Stimulated activated CD4-positive, alpha-beta T cell treated with anti-CD3 and anti-CD28 coated beads, TNF-alpha, amount 100 ng/mL, for 4 hours (primary cell): ENCODE data around the gene SGSH.
"Not testable (repeated sequence)": the region's sequence is repeated elsewhere in the genome, so short reads cannot be mapped to it uniquely, and the experiment has no call there.

ENCODE experiments used
- DNase-seq, 3 experiments: peaks; one replicate each; pipeline ENCODE4 v3.0.0-alpha.2; 2020; ENCODE audit warnings: low read depth in 3 of 3

SGSH gene

DNA sequence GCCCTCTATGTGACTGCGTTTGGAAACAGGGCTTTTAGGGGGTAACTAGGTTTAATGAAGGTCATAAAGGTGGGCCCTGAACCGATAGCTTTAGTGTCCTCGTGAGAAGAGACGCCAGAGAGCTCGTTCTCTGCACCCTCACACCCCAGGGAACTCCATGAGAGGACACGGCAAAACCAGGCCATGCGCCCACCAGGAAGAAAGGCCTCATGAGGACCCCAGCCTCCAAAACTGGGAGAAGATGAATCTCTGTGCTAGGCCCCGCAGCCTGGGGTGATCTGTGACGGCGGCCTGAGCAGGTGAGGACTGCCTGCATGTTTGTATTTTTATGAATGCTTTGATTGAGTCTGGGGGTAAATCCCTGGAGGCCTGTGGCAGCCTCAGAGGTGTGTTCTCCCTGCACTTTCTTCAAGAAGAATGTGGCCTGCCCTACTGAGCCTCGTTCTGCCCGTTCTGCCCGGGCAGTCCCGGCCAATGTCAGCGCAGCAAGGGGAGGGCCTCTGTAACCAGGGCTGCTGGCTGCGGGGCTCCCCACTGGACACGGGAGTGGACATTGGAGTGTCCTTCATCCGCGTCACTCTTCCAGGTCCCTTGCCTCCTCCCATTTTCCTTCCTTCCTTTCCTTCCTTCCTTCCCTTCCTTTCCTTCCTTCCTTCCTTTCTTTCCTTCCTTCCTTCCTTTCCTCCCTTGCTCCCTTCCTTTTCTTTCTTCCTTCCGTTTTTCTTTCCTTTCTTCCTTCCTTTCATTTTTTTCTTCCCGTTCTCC lies 33.7 kb upstream of the SGSH start:
- DNase-seq, result no peak

DNA sequence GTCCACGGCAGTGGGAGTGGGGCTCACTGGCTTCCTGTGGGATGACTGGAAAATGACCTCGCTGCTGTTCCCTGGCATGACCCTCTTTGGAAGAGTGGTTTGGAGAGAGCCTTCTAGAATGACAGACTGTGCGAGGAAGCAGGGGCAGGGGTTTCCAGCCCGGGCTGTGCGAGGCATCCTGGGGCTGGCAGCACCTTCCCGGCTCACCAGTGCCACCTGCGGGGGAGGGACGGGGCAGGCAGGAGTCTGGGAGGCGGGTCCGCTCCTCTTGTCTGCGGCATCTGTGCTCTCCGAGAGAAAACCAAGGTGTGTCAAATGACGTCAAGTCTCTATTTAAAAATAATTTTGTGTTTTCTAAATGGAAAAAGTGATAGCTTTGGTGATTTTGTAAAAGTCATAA lies 32.7 kb upstream of the SGSH start:
- DNase-seq, result peak; percentile 69 to 84 (median 82)

DNA sequence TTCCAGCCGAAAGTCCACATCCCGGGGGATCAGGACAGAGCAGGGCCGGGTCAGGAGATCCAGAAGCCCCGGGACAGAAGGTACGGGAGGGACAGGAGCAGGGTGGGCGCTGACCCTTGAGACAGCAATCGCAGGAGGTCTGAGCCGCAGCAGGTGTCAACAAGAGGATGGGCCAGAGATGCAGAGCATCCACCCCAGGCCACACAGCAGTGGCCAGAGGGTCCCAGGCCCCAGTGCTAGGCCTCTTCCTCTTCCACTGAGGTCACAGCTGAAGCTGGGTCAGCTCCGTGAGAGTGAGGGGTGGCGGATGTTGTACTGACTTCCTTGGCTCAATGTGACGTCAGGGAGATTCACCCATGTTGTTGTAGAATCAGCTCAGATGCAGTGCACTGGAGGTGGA lies 31.8 kb upstream of the SGSH start:
- DNase-seq, result no peak

DNA sequence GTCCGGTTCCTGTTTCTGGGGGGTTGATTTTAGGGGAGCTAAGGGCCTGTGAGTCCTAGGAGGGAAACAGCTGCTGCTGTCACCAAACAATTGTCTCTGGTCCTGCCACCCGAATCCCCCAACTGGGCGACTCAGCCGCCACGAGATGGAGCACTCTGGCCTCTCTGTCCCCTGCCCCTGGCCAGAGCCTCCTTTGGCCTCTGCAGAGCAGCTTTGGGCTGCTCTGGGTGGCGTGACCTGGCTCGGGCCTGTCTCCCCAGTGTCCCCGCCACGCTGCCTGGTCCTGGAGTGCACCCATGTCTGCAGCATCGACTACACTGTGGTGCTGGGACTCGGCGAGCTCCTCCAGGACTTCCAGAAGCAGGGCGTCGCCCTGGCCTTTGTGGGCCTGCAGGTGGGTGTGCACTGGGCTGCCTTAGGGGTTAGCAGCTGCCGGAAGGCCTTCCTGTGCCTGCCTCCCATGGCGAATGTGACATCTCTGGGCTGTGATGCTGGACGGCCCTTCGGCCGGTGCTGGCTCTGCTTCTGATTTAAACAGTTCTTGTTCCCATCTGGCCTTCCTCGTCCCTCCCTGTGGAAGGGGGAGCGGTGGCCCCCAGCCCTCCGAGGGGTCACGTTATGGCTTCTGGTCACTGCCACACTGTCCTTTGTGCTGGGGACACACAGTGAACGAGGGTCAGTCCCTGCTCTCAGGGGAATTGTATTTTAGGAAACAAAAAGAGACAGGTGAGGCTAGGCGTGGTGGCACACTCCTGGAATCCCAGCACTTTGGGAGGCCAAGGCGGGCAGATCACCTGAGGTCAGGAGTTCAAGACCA lies 29.0 kb upstream of the SGSH start:
- DNase-seq, result no peak

DNA sequence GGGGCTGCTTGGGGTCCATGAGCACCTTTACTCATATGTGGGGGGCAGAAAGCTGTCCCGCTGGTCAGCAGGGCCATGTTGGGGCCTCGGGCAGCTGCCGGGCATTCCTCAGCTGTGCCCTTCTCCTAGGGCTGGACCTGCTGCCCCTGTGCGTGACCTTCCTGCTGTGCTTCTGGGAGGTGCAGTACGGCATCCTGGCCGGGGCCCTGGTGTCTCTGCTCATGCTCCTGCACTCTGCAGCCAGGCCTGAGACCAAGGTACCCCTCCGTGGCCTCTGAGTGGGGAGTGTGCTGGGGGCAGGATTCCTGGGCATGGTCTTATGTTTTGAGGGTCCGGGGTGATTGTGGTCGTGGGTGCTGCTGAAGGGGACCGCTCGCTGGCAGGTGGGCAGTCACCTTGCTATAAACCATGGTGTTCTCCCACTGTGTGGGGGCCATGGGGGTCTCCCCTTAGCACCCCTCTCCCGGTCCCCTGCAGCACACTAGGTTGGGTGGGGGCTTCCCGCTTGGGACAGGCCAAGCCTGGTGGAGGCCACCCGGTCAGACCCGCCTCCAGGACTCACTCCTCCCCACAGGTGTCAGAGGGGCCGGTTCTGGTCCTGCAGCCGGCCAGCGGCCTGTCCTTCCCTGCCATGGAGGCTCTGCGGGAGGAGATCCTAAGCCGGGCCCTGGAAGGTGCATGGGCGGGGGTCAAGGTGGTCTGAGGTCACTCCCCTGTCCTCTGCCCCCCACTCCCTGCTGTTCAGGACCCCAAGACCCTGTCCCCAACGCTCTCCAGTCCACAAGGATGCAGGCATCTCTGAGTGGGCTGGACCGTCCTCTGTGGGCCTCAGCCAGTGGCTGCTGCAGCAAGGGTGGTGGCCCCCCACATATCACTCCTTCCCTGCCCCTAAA lies 28.1 kb upstream of the SGSH start:
- no peak for DNase-seq

DNA sequence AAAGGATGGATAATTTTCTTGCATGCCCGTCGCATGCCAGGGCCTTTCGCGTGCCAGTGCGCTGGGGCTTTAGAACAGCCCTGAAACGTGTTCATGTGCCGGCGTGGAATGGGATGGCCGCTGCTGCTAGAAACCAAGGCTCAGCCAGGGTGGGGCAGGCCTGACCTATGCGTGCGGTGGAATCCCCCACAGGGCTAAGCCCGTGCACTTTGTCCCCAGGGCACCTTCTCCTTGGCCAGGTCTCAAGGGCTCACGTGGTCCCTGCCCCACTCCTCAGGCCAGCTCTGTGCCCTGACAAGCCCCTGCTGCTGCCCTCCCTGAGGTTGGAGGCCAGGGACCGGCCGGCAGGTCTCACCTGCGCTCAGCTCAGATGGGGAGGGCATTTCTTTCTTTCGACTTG lies 27.4 kb upstream of the SGSH start:
- no peak for DNase-seq

DNA sequence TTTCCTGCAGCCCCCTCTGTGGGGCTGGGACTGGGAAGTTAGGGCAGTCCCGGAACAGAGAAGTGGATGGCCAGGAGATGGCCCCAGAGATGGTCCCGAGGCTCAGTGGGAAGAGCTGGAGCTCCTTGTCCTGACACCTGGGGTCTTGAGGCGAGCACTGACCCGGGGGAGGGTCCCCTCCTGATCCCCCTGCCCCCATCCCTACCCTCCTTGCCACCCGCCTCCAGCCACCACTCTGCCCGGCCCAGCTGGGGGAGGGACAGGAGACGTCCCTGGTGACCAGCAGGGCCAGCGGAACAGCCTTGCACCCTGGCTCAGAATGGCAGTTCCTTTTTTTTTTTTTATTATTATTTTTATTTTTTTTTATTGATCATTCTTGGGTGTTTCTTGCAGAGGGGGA lies 26.6 kb upstream of the SGSH start:
- no peak for DNase-seq

DNA sequence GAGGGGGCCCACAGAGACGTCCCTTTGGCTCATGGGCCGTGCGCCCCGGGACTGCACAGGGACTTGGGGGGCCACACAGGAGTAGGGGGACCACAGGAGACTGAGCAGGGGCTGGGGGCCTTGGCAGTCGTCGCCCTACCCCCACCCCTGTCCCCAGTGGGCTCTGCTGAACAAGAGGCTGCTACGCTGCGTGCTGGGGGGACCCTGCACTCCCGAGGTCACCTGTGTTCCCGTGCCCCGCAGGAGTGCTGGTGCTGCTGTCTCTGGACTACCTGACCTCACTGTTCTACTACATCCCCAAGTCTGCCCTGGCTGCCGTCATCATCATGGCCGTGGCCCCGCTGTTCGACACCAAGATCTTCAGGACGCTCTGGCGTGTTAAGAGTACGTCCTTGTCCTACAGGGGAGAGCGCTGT lies 26.1 kb upstream of the SGSH start:
- DNase-seq, result no peak

DNA sequence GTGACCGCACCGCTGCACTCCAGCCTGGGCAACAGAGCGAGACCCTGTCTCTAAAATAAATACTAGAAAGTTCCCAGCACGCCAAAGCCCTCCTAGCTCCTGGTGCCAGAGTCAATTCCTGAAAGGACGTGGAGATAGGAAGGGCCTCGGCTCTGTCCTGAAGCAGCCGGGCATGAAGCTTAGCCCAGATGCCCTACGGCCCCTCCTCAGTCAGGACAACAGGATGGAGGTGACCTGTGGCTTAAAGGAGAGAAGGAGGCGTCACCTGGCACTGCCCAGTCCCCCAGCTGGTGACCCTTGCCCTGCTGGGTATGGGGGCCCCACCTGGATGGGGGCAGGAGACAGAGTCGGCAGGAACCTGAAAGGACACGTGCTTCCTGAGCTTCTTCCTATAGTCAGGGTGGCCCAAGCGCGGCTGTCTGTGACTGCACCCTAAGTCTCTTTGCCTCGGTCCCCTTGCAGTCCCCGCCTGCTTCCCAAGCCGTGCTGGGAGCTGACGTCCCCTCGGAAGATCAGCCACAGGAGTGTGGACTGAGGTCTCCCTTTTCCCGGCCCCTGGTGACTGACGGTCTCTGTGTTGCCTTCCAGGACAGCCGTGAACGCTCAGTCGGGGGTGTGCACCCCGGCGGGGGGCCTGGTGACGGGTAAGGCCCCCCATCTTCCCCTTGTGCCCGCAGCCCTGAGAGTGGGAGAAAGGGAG lies 25.6 kb upstream of the SGSH start:
- no peak for DNase-seq

DNA sequence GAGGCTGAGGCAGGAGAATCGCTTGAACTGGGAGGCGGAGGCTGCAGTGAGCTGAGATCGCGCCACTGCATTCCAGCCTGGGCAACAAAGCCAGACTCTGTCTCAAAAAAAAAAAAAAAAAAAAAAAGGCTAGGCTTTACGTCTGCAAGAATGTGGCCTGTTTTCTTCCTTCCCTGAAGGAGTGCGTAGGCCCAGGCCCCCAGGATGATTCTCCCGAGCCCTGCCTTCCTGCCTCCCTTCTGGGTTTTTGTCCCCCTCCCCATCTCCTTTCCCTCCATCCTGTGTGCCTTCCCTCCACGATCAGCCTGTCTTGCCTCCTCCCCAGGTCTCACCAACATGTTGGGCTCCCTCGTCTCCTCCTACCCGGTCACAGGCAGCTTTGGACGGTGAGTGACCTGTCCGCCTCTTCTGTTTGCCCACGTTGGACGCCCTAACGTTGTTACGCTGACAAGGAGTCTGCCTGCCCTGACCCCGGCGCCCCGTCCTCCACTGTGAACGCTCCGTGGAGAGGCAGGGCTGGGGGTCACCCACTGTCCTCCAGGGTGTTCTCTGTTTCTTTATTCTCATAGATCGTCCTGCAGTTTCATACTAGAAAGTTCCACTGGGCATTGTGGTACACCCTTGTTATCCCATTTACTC lies 24.9 kb upstream of the SGSH start:
- no peak for DNase-seq

DNA sequence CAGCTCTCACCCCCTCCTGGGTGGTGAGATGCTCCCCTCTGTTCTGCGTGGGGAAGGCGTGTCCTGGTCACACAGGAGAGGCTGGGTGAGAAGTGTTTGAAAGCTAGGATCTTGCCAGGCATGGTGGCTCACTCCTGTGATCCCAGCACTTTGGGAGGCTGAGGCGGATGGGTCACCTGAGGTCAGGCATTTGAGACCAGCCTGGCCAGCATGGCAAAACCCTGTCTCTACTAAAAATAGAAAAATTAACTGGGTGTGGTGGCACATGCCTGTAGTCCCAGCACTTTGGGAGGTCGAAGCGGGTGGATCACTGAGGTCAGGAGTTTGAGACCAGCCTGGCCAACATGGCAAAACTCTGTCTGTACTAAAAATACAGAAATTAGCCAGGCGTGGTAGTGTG lies 24.3 kb upstream of the SGSH start:
- DNase-seq, result not testable (repeated sequence)

DNA sequence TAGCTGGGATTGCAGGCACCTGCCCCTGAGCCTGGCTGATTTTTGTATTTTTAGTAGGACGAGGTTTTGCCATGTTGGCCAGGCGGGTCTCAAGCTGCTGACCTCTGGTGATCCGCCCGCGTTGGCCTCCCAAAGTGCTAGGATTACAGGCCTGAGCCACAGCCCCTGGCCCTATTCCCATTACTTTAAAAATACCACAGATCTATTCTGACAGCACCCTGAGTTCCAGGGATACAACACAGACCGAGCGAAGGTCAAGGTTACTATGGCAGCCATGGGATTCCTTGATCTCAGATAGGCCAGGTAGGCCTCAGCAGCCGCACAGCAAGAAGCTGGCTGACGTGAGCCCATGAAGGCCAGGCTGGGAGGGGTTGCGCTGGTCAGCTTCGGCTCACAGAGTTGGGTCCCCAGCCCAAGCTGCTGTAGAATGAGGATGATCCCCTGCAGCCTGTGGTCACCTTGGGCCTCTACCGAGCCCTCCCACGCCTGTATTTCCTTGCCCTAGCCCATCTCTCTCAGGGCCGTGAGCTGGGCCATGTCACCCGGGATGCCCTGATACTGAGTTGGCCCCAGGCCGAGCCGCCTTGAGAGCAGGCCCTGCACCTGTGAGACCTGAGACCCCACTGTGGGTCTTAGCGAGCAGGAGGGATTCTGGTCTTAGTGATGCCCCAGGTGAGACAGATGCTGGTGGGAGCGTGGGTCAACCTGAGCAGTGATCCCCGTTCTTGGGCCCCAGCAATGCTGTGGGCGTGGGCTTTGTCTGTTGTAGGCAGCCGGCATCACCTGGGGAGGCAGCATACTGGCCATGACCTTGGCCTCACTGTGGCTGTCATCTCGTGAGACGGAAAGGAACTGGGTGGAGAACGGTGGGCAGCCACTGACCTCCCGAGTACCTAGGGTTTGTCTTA lies 23.6 kb upstream of the SGSH start:
- DNase-seq, result no peak

DNA sequence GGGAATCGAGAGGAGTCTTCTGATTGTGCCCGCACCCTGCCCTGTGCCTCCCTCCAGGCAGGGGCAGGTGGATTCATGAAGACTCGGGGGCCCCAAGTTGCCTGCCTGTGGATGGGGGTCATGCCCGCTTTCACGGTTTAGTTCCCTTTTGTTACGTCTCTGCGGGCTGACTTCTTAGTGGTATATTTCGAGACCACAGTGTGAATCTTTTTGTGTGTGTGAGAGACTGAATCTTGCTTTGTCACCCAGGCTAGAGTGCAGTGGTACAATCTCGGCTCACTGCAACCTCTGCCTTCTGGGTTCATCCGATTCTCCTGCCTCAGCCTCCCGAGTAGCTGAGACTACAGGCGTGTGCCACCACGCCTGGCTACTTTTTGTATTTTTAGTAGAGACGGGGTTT lies 22.4 kb upstream of the SGSH start:
- DNase-seq, result no peak

DNA sequence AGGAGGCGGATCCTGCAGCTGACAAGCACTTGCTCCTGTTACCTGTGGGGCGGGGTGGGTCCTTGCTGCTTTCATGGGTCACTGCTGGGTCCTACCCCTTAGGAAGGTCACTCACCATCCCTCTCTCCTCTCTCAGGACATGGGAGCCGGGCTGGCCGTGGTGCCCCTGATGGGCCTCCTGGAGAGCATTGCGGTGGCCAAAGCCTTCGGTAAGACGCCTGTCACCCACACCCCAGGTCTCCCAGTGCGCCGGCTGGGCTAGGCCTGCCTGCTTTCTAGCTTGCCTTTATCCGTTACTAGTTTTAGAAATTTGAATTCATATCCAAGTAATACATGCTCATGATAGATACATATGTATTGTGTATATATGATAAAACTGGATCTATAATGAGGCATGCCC lies 17.3 kb upstream of the SGSH start:
- DNase-seq, result no peak

DNA sequence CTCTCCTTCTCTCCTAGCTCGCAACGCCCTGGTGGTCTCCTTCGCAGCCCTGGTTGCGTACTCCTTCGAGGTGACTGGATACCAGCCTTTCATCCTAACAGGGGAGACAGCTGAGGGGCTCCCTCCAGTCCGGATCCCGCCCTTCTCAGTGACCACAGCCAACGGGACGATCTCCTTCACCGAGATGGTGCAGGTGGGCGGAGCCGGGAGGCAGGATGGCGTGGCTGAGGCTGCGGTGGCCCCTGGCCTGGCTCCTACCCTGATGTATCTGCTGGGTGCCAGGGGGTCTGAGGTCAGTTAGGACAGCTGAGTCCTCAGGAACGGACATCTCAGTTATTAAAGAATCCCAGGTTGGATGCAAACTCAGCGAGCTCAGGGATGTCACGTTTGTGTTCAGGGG lies 16.8 kb upstream of the SGSH start:
- no peak for DNase-seq

DNA sequence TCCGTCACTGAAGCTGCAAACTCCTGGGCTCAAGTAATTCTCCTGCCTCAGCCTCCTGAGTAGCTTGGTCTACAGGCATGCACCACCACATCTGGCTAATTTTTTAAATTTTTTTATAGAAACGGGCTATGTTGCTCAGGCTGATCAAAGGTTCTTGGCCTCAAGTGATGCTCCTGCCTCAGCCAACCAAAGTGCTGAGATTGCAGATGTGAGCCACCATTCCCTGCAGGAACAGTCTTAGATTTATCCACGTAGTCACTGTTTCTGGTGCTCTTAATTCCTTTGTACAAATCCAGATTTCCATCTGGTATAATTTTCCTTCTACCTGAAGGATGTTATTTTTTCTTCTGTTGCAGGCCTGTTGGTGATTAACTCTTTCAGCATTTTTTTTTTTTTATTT lies 13.1 kb upstream of the SGSH start:
- no peak for DNase-seq

DNA sequence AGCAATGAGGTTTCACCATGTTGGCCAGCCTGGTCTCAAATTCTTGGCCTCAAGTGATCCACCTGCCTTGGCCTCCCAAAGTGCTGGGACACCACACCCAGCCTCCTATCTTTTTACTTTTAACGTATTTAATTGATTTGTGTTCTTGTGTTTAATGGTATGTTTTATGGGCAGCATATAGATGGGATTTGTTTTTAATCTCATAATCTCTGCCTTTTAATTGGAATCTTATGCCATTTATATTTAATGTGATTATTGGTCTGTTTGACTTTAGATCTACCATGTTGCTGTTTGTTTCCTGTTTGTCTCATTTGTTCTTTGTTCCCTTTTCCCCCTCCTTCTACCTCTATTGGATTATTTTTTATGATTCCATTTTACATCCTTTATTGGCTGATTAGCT lies 12.3 kb upstream of the SGSH start:
- DNase-seq, result no peak

DNA sequence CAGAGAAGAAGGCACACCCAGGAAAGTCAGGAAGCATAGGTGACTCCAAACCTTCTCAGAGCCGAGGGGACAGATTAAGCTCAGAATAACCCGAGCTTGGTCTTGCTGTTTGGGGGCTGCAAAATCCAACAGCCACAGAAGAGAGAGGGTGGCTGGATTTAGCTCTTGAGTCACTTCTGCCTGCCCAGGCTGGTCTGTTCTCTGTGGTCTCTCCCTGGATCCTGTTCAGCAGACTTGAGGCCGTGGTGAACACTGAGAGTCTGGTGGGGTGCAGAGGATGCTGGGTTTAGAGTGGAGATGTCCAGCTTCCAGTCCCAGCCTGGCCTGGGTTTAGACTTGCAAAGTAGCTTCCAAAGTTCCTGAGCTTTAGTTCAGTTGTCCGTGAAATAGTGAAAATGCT lies 8.9 kb upstream of the SGSH start:
- no peak for DNase-seq

DNA sequence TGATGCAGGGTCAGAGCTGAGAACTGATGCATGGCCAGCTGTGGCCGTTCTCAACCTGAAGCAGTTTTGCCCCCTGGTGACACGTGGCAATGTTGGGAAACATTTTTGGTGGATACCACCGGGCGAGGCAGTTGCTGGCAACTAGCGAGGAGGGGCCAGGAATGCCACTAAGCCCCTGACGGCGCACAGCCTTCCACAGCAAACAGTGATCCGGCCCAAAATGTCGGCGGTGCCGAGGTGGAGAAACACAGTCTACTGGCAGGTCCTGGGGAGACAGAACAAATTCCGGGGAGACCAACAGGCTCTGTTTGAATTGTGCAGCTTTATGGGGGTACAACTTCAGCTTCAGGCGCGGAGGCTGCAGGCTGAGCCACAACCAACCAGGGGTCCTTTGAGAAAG lies 8.3 kb upstream of the SGSH start:
- no peak for DNase-seq

DNA sequence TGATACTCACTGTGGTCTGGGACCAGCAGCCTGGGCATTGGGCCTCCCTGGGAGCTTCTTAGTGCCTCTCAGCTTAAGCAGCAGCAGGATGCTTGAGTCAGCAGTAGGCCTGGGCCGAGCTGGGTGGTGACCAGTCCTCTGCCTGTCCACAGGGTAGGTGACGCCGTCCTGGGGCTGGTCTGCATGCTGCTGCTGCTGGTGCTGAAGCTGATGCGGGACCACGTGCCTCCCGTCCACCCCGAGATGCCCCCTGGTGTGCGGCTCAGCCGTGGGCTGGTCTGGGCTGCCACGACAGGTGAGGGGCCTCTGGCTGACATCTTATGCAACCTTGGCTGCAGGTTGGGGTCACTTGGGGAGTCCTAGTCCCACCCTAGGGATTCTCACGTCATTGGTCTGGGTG lies 7.5 kb upstream of the SGSH start:
- no peak for DNase-seq
